ENCODE data around the gene RWDD3. TPM values are rescaled to one million over a fixed set of nuclear protein-coding genes. Genes with fewer than 3 reads are reported as not detected.

Gene RWDD3
- polyA plus RNA-seq, 1 donor: 29.7 TPM

DNA sequence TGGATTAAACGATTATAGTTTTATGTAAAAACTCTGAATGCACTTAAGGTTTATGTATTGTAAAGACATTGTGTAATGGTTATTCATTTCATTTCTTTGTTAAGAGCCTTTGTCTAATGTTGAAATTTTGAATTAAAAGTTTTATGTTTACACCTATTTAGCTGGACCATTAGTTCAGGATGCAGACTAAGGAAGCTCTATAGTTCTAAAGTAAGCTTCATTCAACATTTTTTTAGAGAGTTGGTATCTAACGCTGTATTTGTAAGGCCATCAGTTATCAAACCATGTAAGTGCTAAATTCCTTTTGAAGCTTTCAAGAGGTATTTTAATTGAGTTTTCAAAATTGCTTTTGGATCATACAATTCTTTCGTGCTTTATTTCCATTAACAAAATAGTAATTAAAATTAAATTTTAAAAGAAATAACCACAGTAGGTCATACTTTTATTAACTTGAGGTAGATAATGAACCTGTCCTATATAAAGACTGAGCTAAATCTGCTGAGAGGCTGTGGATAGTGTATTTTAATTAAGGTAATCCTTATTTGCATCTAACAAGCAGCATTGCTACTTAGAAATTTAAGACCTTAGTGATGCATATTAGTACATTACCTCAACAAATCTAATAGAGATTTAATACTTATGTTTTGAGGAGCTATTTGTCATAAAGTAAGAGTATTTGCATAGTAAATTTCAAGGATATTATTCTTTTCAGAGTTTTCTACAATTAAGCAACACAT is 47.9 kb downstream of the RWDD3 start:
- no peak for DNase-seq (ENCODE audit: low read depth)

DNA sequence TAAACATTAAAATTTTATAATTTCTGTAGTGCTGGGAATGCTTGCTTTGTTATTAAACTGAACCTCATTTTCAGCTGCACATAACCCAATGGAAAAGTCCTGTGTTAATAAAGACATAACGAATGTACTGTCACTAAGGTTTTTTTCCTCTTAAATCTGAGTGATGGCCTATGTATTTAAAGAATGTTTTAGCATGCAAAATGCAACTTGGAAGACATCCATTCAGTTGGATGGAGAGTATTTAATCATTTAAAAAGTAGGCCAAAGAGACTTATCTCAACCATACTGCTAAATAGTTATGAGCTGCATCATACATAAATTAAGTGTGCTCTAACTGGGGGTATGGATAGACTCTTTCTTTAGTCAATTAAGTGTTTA is 48.5 kb downstream of the RWDD3 start:
- DNase-seq (ENCODE audit: low read depth): no peak

DNA sequence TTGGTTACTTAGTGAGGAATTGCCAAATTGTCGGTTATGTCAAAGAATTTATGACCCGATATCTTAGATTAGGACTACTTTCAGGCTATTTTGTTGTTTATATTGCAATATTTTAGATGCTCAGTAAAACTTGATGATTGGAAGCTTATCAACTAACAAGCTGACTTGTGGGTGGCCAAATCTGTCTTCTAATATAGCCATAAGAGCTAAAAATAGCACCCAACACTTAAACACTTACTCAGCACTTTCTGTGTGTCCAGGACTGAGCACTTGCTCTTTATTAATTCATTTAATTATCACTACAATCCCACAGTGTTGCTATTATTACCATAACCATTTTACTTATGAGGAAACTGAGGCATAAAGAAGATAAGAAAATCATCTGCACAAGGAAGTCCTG is 50.4 kb downstream of the RWDD3 start:
- no peak for DNase-seq (ENCODE audit: low read depth)

DNA sequence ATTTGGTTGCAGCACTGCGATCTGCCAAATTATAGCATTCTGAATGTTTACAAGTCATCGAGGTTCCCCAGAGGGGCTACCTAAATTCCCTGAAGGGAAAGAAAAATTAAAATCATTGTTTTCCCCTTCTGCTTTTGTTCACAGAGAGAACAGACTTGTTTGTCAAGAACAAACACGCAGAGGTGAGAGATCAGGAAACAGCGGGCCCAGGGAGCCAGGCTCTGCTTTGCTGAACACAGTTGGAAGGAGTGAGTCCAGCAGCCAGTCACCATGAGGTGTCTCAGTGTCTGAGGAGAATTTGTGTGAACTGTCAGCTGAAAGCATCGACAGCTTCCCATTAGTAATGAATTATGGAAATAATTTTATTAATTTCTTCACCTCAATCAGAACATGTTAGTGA is 52.5 kb downstream of the RWDD3 start:
- no peak for DNase-seq (ENCODE audit: low read depth)

DNA sequence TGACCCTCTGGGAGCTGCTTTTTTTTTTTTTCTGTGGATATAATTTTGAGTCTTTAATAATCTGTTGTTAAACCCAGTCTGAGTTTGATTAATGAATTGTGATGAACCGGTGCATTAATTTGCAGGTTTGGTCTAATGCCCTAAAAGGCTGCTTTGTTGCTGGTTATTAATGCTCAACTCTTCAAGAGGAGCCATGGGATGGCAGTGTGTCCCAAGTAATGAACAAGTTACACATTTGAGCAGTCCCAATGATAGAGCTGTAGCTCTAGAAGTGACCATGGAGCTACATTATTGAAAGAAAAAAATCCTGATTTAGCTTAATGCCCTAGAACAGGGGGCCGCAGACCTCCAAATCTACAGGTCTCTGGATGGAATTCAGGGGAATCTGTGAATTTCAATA is 53.1 kb downstream of the RWDD3 start:
- no peak for DNase-seq (ENCODE audit: low read depth)

DNA sequence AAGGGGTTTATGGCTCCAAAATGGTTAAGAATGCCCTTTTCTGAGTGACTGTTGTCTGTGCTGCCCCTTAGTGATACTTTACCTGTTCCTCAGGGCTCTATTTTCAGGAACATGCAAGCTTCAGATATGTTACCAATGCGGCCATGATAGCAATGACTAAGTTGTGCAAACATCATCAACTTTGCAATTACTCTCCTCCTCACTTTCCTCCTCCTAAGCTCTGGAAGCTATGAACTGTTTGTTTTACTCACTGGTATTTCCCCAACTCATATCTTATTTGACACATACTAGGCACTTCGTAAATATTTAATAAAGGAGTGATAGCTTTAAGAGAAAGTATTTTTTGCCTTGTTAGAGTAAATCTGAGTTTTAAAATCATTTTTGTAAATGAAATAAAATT is 53.8 kb downstream of the RWDD3 start:
- DNase-seq (ENCODE audit: low read depth): no peak

Other genes starting within 250 kb of the RWDD3 start
- 5.4 TPM for gene ALG14, start 161.3 kb upstream of the RWDD3 start, polyA plus RNA-seq (ENCODE audit: insufficient read length)
- 12.7 TPM for gene TLCD4, start 116.9 kb upstream of the RWDD3 start, polyA plus RNA-seq (ENCODE audit: insufficient read length)

Data from forelimb muscle (tissue), 1 donor.